ACC112 (cell line): ENCODE results near the gene BHLHE40.
A peak's percentile ranks its signal among the peaks of the same experiment; 100 is the strongest.

Experiments
- H2AFZ ChIP-seq: fragments of 200-600 bp; sonication (generic); one replicate; pipeline ENCODE4 v1.6.0; 2017; ENCODE audit warnings: antibody characterized with exemption, low read length; ENCODE audit not compliant: unreplicated experiment
- H3K27ac ChIP-seq: fragments of 200-600 bp; sonication (generic); 2 replicates; pipeline ENCODE4 v1.5.1; 2014; ENCODE audit warnings: low read depth, mild to moderate bottlenecking, antibody characterized with exemption, low read length, moderate library complexity
- H3K27me3 ChIP-seq: fragments of 200-600 bp; sonication (generic); 2 replicates; pipeline ENCODE4 v1.6.1; 2014; ENCODE audit warnings: mild to moderate bottlenecking, antibody characterized with exemption, low read length, moderate library complexity, mixed read lengths; ENCODE audit not compliant: insufficient read depth
- H3K36me3 ChIP-seq: fragments of 200-600 bp; sonication (generic); 2 replicates; pipeline ENCODE4 v1.6.1; 2016; ENCODE audit warnings: mild to moderate bottlenecking, antibody characterized with exemption, low read length, moderate library complexity, mixed read lengths; ENCODE audit not compliant: insufficient read depth
- H3K4me1 ChIP-seq: fragments of 200-600 bp; sonication (generic); one replicate; pipeline ENCODE4 v1.6.1; 2016; ENCODE audit warnings: low read length, mixed read lengths; ENCODE audit not compliant: insufficient read depth, unreplicated experiment, control insufficient read depth
- H3K4me3 ChIP-seq: fragments of 200-600 bp; sonication (generic); 2 replicates; pipeline ENCODE4 v1.5.1; 2014; ENCODE audit warnings: mild to moderate bottlenecking, low read depth, low read length
- H3K79me2 ChIP-seq: fragments of 200-600 bp; sonication (generic); one replicate; pipeline ENCODE4 v1.6.0; 2016; ENCODE audit warnings: low read length; ENCODE audit not compliant: control insufficient read depth, unreplicated experiment, insufficient read depth

Gene BHLHE40

GRCh38 chr3:4983739-4984510 is 4.7 kb downstream of the BHLHE40 start:
- Histone ChIP-seq H3K27me3 (no peaks in the 10 kb centered on the region), H3K36me3 (peaks cover 25% of the 10 kb centered on the region), H2AFZ (no peak overlapping the region), H3K4me1 (peaks cover 45% of the 10 kb centered on the region), H3K79me2 (peaks cover 52% of the 10 kb centered on the region), H3K27ac (peak overlapping the region; percentile 96), H3K4me3 (peak overlapping the region; percentile 92)

GRCh38 chr3:4984511-4984864 is 5.3 kb downstream of the BHLHE40 start:
- peak overlapping the region; percentile 92 for H3K4me3 ChIP-seq
- H3K27ac ChIP-seq, result peak overlapping the region; percentile 96
- H2AFZ ChIP-seq, result no peak overlapping the region
- peaks cover 51% of the 10 kb centered on the region for H3K79me2 ChIP-seq
- peaks cover 25% of the 10 kb centered on the region for H3K36me3 ChIP-seq
- no peaks in the 10 kb centered on the region for H3K27me3 ChIP-seq
- H3K4me1 ChIP-seq, result peaks cover 51% of the 10 kb centered on the region

- Histone ChIP-seq H2AFZ (no peak overlapping the region), H3K79me2 (peaks cover 40% of the 10 kb centered on the region), H3K4me1 (peaks cover 58% of the 10 kb centered on the region), H3K27ac (peak overlapping the region; percentile 96), H3K4me3 (peak overlapping the region; percentile 6; the same call in 1 of the 2 replicates), H3K27me3 (no peaks in the 10 kb centered on the region), H3K36me3 (peaks cover 24% of the 10 kb centered on the region)
Measured at GRCh38 chr3:4985330-4986174, 6.3 kb downstream of the BHLHE40 start.

- Histone ChIP-seq H3K4me1 (peaks cover 58% of the 10 kb centered on the region), H3K4me3 (peak overlapping the region; percentile 55), H3K36me3 (peaks cover 20% of the 10 kb centered on the region), H3K79me2 (peaks cover 33% of the 10 kb centered on the region), H3K27ac (peak overlapping the region; percentile 96), H3K27me3 (no peaks in the 10 kb centered on the region), H2AFZ (no peak overlapping the region)
Measured at GRCh38 chr3:4986175-4986781, 7.0 kb downstream of the BHLHE40 start.

GRCh38 chr3:4986782-4987537 is 7.7 kb downstream of the BHLHE40 start:
- peaks cover 58% of the 10 kb centered on the region for H3K4me1 ChIP-seq

GRCh38 chr3:4987538-4988296 is 8.5 kb downstream of the BHLHE40 start:
- H2AFZ ChIP-seq, result no peak overlapping the region
- H3K36me3 ChIP-seq, result peaks cover 8% of the 10 kb centered on the region; the same call in 1 of the 2 replicates
- H3K79me2 ChIP-seq, result peaks cover 19% of the 10 kb centered on the region
- H3K27me3 ChIP-seq, result no peaks in the 10 kb centered on the region
- H3K4me3 ChIP-seq, result peak overlapping the region; percentile 55
- H3K4me1 ChIP-seq, result peaks cover 58% of the 10 kb centered on the region
- H3K27ac ChIP-seq, result peak overlapping the region; percentile 96

More at GRCh38 chr3:4986782-4987537, 7.7 kb downstream of the BHLHE40 start:
- H3K27me3 ChIP-seq, result no peaks in the 10 kb centered on the region
- H3K27ac ChIP-seq, result peak overlapping the region; percentile 96
- H2AFZ ChIP-seq, result no peak overlapping the region
- H3K4me3 ChIP-seq, result peak overlapping the region; percentile 55
- peaks cover 26% of the 10 kb centered on the region for H3K79me2 ChIP-seq
- H3K36me3 ChIP-seq, result peaks cover 13% of the 10 kb centered on the region

- Histone ChIP-seq H3K79me2 (peaks cover 4% of the 10 kb centered on the region), H2AFZ (peak overlapping the region; percentile 47), H3K27ac (peak overlapping the region; percentile 71), H3K4me1 (peaks cover 58% of the 10 kb centered on the region), H3K36me3 (no peaks in the 10 kb centered on the region), H3K27me3 (no peaks in the 10 kb centered on the region), H3K4me3 (no peak overlapping the region)
Measured at GRCh38 chr3:4988983-4989834, 10.0 kb downstream of the BHLHE40 start.

- H3K4me3 ChIP-seq, result no peak overlapping the region
- H3K36me3 ChIP-seq, result no peaks in the 10 kb centered on the region
- no peaks in the 10 kb centered on the region for H3K27me3 ChIP-seq
- H3K4me1 ChIP-seq, result peaks cover 60% of the 10 kb centered on the region
- no peaks in the 10 kb centered on the region for H3K79me2 ChIP-seq
- H3K27ac ChIP-seq, result peak overlapping the region; percentile 48; the same call in 1 of the 2 replicates
- no peak overlapping the region for H2AFZ ChIP-seq
Measured at GRCh38 chr3:4990069-4990468, 10.8 kb downstream of the BHLHE40 start.

- Histone ChIP-seq H3K36me3 (no peaks in the 10 kb centered on the region), H3K4me3 (no peak overlapping the region), H3K27me3 (no peaks in the 10 kb centered on the region), H3K4me1 (peaks cover 59% of the 10 kb centered on the region), H3K79me2 (no peaks in the 10 kb centered on the region), H2AFZ (no peak overlapping the region), H3K27ac (peak overlapping the region; percentile 8; the same call in 1 of the 2 replicates)
Measured at GRCh38 chr3:4992118-4992517, 12.9 kb downstream of the BHLHE40 start.
